Measurements from ENCODE around the gene ATL2.

Gene ATL2

GRCh38 chr2:38374984-38375383, 2.1 kb downstream of the ATL2 start:
- peaks cover 67% of the 10 kb centered on the region for H3K79me2 ChIP-seq (ENCODE audit: insufficient read depth, low read length)
- H2AFZ ChIP-seq (ENCODE audit: low read length) = no peak overlapping the region
- H3F3A ChIP-seq (ENCODE audit: low read depth) = no peaks in the 10 kb centered on the region
- no peaks in the 10 kb centered on the region for H3K36me3 ChIP-seq (ENCODE audit: insufficient read depth, low read length)
- peaks cover 59% of the 10 kb centered on the region for H4K20me1 ChIP-seq (ENCODE audit: insufficient read depth, low read length, poor library complexity, severe bottlenecking)
- H3K4me2 ChIP-seq (ENCODE audit: low read depth, low read length, poor library complexity, severe bottlenecking) = peak overlapping the region; percentile 94
- H3K9me2 ChIP-seq (replicated peaks; ENCODE audit: low read depth, low read length) = no peaks in the 10 kb centered on the region
- no peaks in the 10 kb centered on the region for H3K27me3 ChIP-seq (ENCODE audit: insufficient read depth, low read length, poor library complexity, severe bottlenecking)
- peak overlapping the region; percentile 91 for H3K4me3 ChIP-seq (ENCODE audit: low read length, poor library complexity, severe bottlenecking)
- no peaks in the 10 kb centered on the region for H3K9me3 ChIP-seq (ENCODE audit: insufficient read depth, low read depth, low read length)
- TF ChIP-seq EZH2phosphoT487 (IDR thresholded peaks at IDR 0.05; ENCODE audit: borderline replicate concordance) (no peak), CTCF (conservative IDR thresholded peaks at IDR 0.05; ENCODE audit: low read length) (0 out of 2 replicates have a peak, but pooled peaks have one; percentile 14)
- H3K4me1 ChIP-seq (ENCODE audit: insufficient read depth, low read length, poor library complexity, severe bottlenecking) = peaks cover 49% of the 10 kb centered on the region
- peak overlapping the region; percentile 80 for H3K9ac ChIP-seq (ENCODE audit: low read depth, low read length, poor library complexity, severe bottlenecking)

- TF ChIP-seq CTCF (conservative IDR thresholded peaks at IDR 0.05; ENCODE audit: low read length) (no peak), EZH2phosphoT487 (IDR thresholded peaks at IDR 0.05; ENCODE audit: borderline replicate concordance) (no peak)
- Histone ChIP-seq H3K4me1 (ENCODE audit: insufficient read depth, low read length, poor library complexity, severe bottlenecking) (peaks cover 45% of the 10 kb centered on the region), H4K20me1 (ENCODE audit: insufficient read depth, low read length, poor library complexity, severe bottlenecking) (peaks cover 74% of the 10 kb centered on the region), H3F3A (ENCODE audit: low read depth) (no peaks in the 10 kb centered on the region), H3K27me3 (ENCODE audit: insufficient read depth, low read length, poor library complexity, severe bottlenecking) (no peaks in the 10 kb centered on the region), H3K9me2 (replicated peaks; ENCODE audit: low read depth, low read length) (no peaks in the 10 kb centered on the region), H3K79me2 (ENCODE audit: insufficient read depth, low read length) (peaks cover 100% of the 10 kb centered on the region), H3K4me3 (ENCODE audit: low read length, poor library complexity, severe bottlenecking) (no peak overlapping the region), H3K9ac (ENCODE audit: low read depth, low read length, poor library complexity, severe bottlenecking) (no peak overlapping the region), H3K9me3 (ENCODE audit: insufficient read depth, low read depth, low read length) (no peaks in the 10 kb centered on the region), H3K36me3 (ENCODE audit: insufficient read depth, low read length) (no peaks in the 10 kb centered on the region), H2AFZ (ENCODE audit: low read length) (no peak overlapping the region), H3K4me2 (ENCODE audit: low read depth, low read length, poor library complexity, severe bottlenecking) (peak overlapping the region; percentile 94)
These were observed 5.8 kb downstream of the ATL2 start for GRCh38 chr2:38371235-38371634.

- no peaks in the 10 kb centered on the region for H3K27me3 ChIP-seq (ENCODE audit: insufficient read depth, low read length, poor library complexity, severe bottlenecking)
- no peak overlapping the region for H2AFZ ChIP-seq (ENCODE audit: low read length)
- peaks cover 74% of the 10 kb centered on the region for H4K20me1 ChIP-seq (ENCODE audit: insufficient read depth, low read length, poor library complexity, severe bottlenecking)
- peaks cover 100% of the 10 kb centered on the region for H3K79me2 ChIP-seq (ENCODE audit: insufficient read depth, low read length)
- H3K9me3 ChIP-seq (ENCODE audit: insufficient read depth, low read depth, low read length) = no peaks in the 10 kb centered on the region
- no peaks in the 10 kb centered on the region for H3K9me2 ChIP-seq (replicated peaks; ENCODE audit: low read depth, low read length)
- H3K36me3 ChIP-seq (ENCODE audit: insufficient read depth, low read length) = no peaks in the 10 kb centered on the region
- TF ChIP-seq CTCF (conservative IDR thresholded peaks at IDR 0.05; ENCODE audit: low read length) = no peak
- TF ChIP-seq EZH2phosphoT487 (IDR thresholded peaks at IDR 0.05; ENCODE audit: borderline replicate concordance) = no peak
- H3F3A ChIP-seq (ENCODE audit: low read depth) = no peaks in the 10 kb centered on the region
- no peak overlapping the region for H3K4me3 ChIP-seq (ENCODE audit: low read length, poor library complexity, severe bottlenecking)
- no peak overlapping the region for H3K9ac ChIP-seq (ENCODE audit: low read depth, low read length, poor library complexity, severe bottlenecking)
- H3K4me1 ChIP-seq (ENCODE audit: insufficient read depth, low read length, poor library complexity, severe bottlenecking) = peaks cover 40% of the 10 kb centered on the region
- H3K4me2 ChIP-seq (ENCODE audit: low read depth, low read length, poor library complexity, severe bottlenecking) = peak overlapping the region; percentile 94
These were observed 6.4 kb downstream of the ATL2 start for GRCh38 chr2:38370664-38371063.
